H1 (cell line): Measurements from ENCODE around the gene PRR33. TPM values are rescaled to one million over a fixed set of nuclear protein-coding genes. Genes with fewer than 3 reads are reported as not detected.

Experiments
- CHD2 ChIP-seq: IDR thresholded peaks from 2 replicates; pipeline ENCODE4 v1.6.1; 2012; ENCODE audit warnings: low read length, improper control_type of control experiment
- HDAC6 ChIP-seq: IDR thresholded peaks from one replicate; pipeline ENCODE4 v1.7.1; 2012; ENCODE audit warnings: low read depth, mild to moderate bottlenecking, inconsistent platforms, low read length, moderate library complexity
- KDM5A ChIP-seq: fragments of 200-600 bp; IDR thresholded peaks from 2 replicates; pipeline ENCODE4 v1.7.1; 2012; ENCODE audit warnings: mild to moderate bottlenecking, low read length, inconsistent platforms, mixed read lengths
- RBBP5 ChIP-seq: IDR thresholded peaks from 2 replicates; pipeline ENCODE4 v1.7.1; 2012; ENCODE audit warnings: low read depth, mild to moderate bottlenecking, inconsistent platforms, low read length, moderate library complexity, borderline replicate concordance
- SIRT6 ChIP-seq: IDR thresholded peaks from one replicate; pipeline ENCODE4 v1.7.1; 2012; ENCODE audit warnings: low read length, inconsistent platforms
- SP2 ChIP-seq: IDR thresholded peaks from 2 replicates; pipeline ENCODE4 v1.6.1; 2012; ENCODE audit warnings: mild to moderate bottlenecking, low read length, inconsistent platforms
- SP4 ChIP-seq: IDR thresholded peaks from 2 replicates; pipeline ENCODE4 v1.6.1; 2012; ENCODE audit warnings: low read length, inconsistent platforms
- TBP ChIP-seq: IDR thresholded peaks from 2 replicates; pipeline ENCODE4 v1.6.1; 2011; ENCODE audit warnings: low read depth, low read length, improper control_type of control experiment
- polyA plus RNA-seq, 7 experiments: library from polyadenylated mRNA; depleted of rRNA in 3 of 7; stranded (reverse) in 5 of 7; unstranded in 2 of 7; fragments of >200 nt in 5 of 7; fragments of 200-250 nt in 2 of 7; gene quantifications; 1 replicate in 5 of 7; 2 replicates in 1 of 7; 4 replicates in 1 of 7; pipeline versions ENCODE4 v1.2.1 to v1.2.3, GENCODE V29; 2011 to 2013; ENCODE audit warnings: missing spikeins in 2 of 7, mixed read lengths in 2 of 7
- total RNA-seq: library from RNA; stranded (reverse); fragmentation: NEBNext Ultra II Directional; extraction: Animal tissue kit (Norgen Biotek cat#: 25700); gene quantifications from 2 replicates; pipeline ENCODE4 v1.2.1, GENCODE V29; 2021
- TF ChIP-seq, protein P1 (sequence below): fragments of 300-600 bp; sonication (generic); IDR thresholded peaks from 2 replicates; pipeline ENCODE4 v1.7.1; 2012; ENCODE audit warnings: low read length, moderate library complexity, mild to moderate bottlenecking, inconsistent platforms; ENCODE audit not compliant: insufficient replicate concordance
- TF ChIP-seq, protein P2 (sequence below): IDR thresholded peaks from 2 replicates; pipeline ENCODE4 v1.6.1; 2011; ENCODE audit warnings: low read depth, mild to moderate bottlenecking, low read length; ENCODE audit not compliant: insufficient read depth

Gene PRR33
- total and polyA plus RNA-seq, 2 of the 8 experiments (the other 6 are each of a cell fraction or from before 2014, with no cell fraction given), result 0.02 TPM; not detected in 1

DNA sequence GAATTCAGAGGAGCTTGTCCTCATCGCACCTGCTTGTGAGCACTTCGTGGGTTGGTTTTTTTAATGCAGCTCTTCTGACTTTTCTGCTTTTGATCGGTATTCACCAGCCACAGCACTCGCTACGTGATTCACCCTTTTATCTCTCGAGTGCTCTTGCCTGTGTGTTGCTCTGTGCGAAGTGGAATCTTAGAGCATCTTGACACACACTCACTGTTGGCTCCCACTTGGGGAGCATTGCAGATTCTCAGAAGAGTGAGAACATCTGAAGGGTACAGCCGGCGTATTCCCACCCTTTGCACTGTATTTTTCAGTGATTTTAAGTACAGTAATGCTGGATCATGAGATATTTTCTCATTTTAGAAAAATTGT is 38.8 kb upstream of the PRR33 start (continued):
- TF ChIP-seq, protein P1, sequence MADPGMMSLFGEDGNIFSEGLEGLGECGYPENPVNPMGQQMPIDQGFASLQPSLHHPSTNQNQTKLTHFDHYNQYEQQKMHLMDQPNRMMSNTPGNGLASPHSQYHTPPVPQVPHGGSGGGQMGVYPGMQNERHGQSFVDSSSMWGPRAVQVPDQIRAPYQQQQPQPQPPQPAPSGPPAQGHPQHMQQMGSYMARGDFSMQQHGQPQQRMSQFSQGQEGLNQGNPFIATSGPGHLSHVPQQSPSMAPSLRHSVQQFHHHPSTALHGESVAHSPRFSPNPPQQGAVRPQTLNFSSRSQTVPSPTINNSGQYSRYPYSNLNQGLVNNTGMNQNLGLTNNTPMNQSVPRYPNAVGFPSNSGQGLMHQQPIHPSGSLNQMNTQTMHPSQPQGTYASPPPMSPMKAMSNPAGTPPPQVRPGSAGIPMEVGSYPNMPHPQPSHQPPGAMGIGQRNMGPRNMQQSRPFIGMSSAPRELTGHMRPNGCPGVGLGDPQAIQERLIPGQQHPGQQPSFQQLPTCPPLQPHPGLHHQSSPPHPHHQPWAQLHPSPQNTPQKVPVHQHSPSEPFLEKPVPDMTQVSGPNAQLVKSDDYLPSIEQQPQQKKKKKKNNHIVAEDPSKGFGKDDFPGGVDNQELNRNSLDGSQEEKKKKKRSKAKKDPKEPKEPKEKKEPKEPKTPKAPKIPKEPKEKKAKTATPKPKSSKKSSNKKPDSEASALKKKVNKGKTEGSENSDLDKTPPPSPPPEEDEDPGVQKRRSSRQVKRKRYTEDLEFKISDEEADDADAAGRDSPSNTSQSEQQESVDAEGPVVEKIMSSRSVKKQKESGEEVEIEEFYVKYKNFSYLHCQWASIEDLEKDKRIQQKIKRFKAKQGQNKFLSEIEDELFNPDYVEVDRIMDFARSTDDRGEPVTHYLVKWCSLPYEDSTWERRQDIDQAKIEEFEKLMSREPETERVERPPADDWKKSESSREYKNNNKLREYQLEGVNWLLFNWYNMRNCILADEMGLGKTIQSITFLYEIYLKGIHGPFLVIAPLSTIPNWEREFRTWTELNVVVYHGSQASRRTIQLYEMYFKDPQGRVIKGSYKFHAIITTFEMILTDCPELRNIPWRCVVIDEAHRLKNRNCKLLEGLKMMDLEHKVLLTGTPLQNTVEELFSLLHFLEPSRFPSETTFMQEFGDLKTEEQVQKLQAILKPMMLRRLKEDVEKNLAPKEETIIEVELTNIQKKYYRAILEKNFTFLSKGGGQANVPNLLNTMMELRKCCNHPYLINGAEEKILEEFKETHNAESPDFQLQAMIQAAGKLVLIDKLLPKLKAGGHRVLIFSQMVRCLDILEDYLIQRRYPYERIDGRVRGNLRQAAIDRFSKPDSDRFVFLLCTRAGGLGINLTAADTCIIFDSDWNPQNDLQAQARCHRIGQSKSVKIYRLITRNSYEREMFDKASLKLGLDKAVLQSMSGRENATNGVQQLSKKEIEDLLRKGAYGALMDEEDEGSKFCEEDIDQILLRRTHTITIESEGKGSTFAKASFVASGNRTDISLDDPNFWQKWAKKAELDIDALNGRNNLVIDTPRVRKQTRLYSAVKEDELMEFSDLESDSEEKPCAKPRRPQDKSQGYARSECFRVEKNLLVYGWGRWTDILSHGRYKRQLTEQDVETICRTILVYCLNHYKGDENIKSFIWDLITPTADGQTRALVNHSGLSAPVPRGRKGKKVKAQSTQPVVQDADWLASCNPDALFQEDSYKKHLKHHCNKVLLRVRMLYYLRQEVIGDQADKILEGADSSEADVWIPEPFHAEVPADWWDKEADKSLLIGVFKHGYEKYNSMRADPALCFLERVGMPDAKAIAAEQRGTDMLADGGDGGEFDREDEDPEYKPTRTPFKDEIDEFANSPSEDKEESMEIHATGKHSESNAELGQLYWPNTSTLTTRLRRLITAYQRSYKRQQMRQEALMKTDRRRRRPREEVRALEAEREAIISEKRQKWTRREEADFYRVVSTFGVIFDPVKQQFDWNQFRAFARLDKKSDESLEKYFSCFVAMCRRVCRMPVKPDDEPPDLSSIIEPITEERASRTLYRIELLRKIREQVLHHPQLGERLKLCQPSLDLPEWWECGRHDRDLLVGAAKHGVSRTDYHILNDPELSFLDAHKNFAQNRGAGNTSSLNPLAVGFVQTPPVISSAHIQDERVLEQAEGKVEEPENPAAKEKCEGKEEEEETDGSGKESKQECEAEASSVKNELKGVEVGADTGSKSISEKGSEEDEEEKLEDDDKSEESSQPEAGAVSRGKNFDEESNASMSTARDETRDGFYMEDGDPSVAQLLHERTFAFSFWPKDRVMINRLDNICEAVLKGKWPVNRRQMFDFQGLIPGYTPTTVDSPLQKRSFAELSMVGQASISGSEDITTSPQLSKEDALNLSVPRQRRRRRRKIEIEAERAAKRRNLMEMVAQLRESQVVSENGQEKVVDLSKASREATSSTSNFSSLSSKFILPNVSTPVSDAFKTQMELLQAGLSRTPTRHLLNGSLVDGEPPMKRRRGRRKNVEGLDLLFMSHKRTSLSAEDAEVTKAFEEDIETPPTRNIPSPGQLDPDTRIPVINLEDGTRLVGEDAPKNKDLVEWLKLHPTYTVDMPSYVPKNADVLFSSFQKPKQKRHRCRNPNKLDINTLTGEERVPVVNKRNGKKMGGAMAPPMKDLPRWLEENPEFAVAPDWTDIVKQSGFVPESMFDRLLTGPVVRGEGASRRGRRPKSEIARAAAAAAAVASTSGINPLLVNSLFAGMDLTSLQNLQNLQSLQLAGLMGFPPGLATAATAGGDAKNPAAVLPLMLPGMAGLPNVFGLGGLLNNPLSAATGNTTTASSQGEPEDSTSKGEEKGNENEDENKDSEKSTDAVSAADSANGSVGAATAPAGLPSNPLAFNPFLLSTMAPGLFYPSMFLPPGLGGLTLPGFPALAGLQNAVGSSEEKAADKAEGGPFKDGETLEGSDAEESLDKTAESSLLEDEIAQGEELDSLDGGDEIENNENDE, result no peak
- TF ChIP-seq SIRT6, result no peak
- TF ChIP-seq TBP, result no peak
- TF ChIP-seq SP2, result no peak
- no peak for TF ChIP-seq KDM5A
- no peak for TF ChIP-seq SP4
- no peak for TF ChIP-seq HDAC6
- no peak for TF ChIP-seq CHD2
- TF ChIP-seq RBBP5, result no peak
- TF ChIP-seq, protein P2, sequence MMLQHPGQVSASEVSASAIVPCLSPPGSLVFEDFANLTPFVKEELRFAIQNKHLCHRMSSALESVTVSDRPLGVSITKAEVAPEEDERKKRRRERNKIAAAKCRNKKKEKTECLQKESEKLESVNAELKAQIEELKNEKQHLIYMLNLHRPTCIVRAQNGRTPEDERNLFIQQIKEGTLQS, result no peak
